ENCODE data around the gene DPYSL5. TPM values are rescaled to one million over a fixed set of nuclear protein-coding genes. Genes with fewer than 3 reads are reported as not detected.
"Not testable (repeated sequence)": the region's sequence is repeated elsewhere in the genome, so short reads cannot be mapped to it uniquely, and the experiment has no call there.

Gene DPYSL5
- total RNA-seq, 2 experiments from 2014 or later, result 0.07 to 0.09 TPM

- no peaks in the 10 kb centered on the region for H3K9me3 Mint-ChIP-seq (ENCODE audit: low read depth)
- CTCF ChIA-PET, result interaction anchor here (0.7 to 2.6 kb wide), 5 partner anchors 21 to 95 kb away, joined by 3 to 13 read pairs (median 5); no protein-coding TSS in a partner anchor
- H3K27ac Mint-ChIP-seq, result no peak overlapping the region
- H3K4me1 Mint-ChIP-seq, result peaks cover 10% of the 10 kb centered on the region
- intact Hi-C loops (cut with DNase I, micrococcal nuclease), result no loop called here
- no peaks in the 10 kb centered on the region for H3K36me3 Mint-ChIP-seq (ENCODE audit: low read depth)
- DNase-seq, result no peak
- H3K27me3 Mint-ChIP-seq, result peaks cover 13% of the 10 kb centered on the region
- no peak overlapping the region for H3K4me3 Mint-ChIP-seq
- no peak for ATAC-seq
- POLR2A ChIA-PET, result no interaction called here
Measured at GRCh38 chr2:26921323-26921722, 73.4 kb downstream of the DPYSL5 start.

GRCh38 chr2:26922405-26923188 lies 74.7 kb downstream of the DPYSL5 start:
- Mint-ChIP-seq H3K36me3 (ENCODE audit: low read depth) (no peaks in the 10 kb centered on the region), H3K4me1 (peaks cover 10% of the 10 kb centered on the region), H3K9me3 (ENCODE audit: low read depth) (no peaks in the 10 kb centered on the region), H3K27ac (no peak overlapping the region), H3K27me3 (peaks cover 13% of the 10 kb centered on the region), H3K4me3 (no peak overlapping the region)
- DNase-seq (peak; percentile 71), ATAC-seq (peak; percentile 93)
- POLR2A ChIA-PET, result no interaction called here
- CTCF ChIA-PET, result interaction anchor here (0.5 to 2.9 kb wide), 26 partner anchors 12 to 936 kb away, joined by 3 to 54 read pairs (median 3); partner anchors contain the start of gene DPYSL5
- intact Hi-C loops (cut with DNase I, micrococcal nuclease), result loop anchor here (1.0 kb wide), 1 partner anchor 76 kb away; no protein-coding TSS in a partner anchor

- POLR2A ChIA-PET; H3K27ac Mint-ChIP-seq; intact Hi-C loops (cut with DNase I, micrococcal nuclease); H3K36me3 Mint-ChIP-seq (ENCODE audit: low read depth); DNase-seq; H3K4me3 Mint-ChIP-seq; ATAC-seq; H3K9me3 Mint-ChIP-seq (ENCODE audit: low read depth); H3K4me1 Mint-ChIP-seq: not testable (repeated sequence)
- peaks cover 13% of the 10 kb centered on the region for H3K27me3 Mint-ChIP-seq
- CTCF ChIA-PET, result interaction anchor here (0.6 to 2.9 kb wide), 21 partner anchors 12 to 936 kb away, joined by 3 to 54 read pairs (median 3); partner anchors contain the start of gene DPYSL5
Measured at GRCh38 chr2:26923189-26923466, 75.2 kb downstream of the DPYSL5 start.

- Mint-ChIP-seq H3K27ac (no peak overlapping the region), H3K36me3 (ENCODE audit: low read depth) (no peaks in the 10 kb centered on the region), H3K9me3 (ENCODE audit: low read depth) (no peaks in the 10 kb centered on the region), H3K4me1 (peaks cover 10% of the 10 kb centered on the region), H3K27me3 (peaks cover 13% of the 10 kb centered on the region), H3K4me3 (no peak overlapping the region)
- intact Hi-C loops (cut with DNase I, micrococcal nuclease), result no loop called here
- ChIA-PET CTCF (interaction anchor here (2.9 kb wide), 1 partner anchor 78 kb away, joined by 54 read pairs; the partner anchor contains the start of gene DPYSL5), POLR2A (no interaction called here)
- DNase-seq (no peak), ATAC-seq (no peak)
Measured at GRCh38 chr2:26924731-26925099, 76.8 kb downstream of the DPYSL5 start.

GRCh38 chr2:26925100-26925791 lies 77.3 kb downstream of the DPYSL5 start:
- intact Hi-C loops (cut with DNase I, micrococcal nuclease), result no loop called here
- peaks cover 13% of the 10 kb centered on the region for H3K27me3 Mint-ChIP-seq
- no peak for ATAC-seq
- peaks cover 10% of the 10 kb centered on the region for H3K4me1 Mint-ChIP-seq
- H3K27ac Mint-ChIP-seq, result no peak overlapping the region
- H3K9me3 Mint-ChIP-seq (ENCODE audit: low read depth), result no peaks in the 10 kb centered on the region
- H3K36me3 Mint-ChIP-seq (ENCODE audit: low read depth), result no peaks in the 10 kb centered on the region
- CTCF ChIA-PET, result interaction anchor here (2.4 kb wide), 1 partner anchor 79 kb away, joined by 12 read pairs; no protein-coding TSS in a partner anchor
- POLR2A ChIA-PET, result no interaction called here
- H3K4me3 Mint-ChIP-seq, result no peak overlapping the region
- DNase-seq, result no peak

GRCh38 chr2:26927221-26927620 lies 79.3 kb downstream of the DPYSL5 start:
- DNase-seq (no peak), ATAC-seq (no peak)
- no peak overlapping the region for H3K4me3 Mint-ChIP-seq
- H3K27me3 Mint-ChIP-seq, result peaks cover 14% of the 10 kb centered on the region
- no peaks in the 10 kb centered on the region for H3K9me3 Mint-ChIP-seq (ENCODE audit: low read depth)
- CTCF ChIA-PET, result interaction anchor here (1.1 to 2.4 kb wide), 3 partner anchors 16 to 81 kb away, joined by 3 to 12 read pairs (median 4); no protein-coding TSS in a partner anchor
- no peaks in the 10 kb centered on the region for H3K36me3 Mint-ChIP-seq (ENCODE audit: low read depth)
- POLR2A ChIA-PET, result no interaction called here
- intact Hi-C loops (cut with DNase I, micrococcal nuclease), result no loop called here
- no peak overlapping the region for H3K27ac Mint-ChIP-seq
- peaks cover 10% of the 10 kb centered on the region for H3K4me1 Mint-ChIP-seq

GRCh38 chr2:26932974-26933373 lies 85.0 kb downstream of the DPYSL5 start:
- ATAC-seq, result no peak
- H3K4me1 Mint-ChIP-seq, result no peaks in the 10 kb centered on the region
- H3K36me3 Mint-ChIP-seq (ENCODE audit: low read depth), result no peaks in the 10 kb centered on the region
- no peak for DNase-seq
- no peak overlapping the region for H3K27ac Mint-ChIP-seq
- no peak overlapping the region for H3K4me3 Mint-ChIP-seq
- ChIA-PET POLR2A (no interaction called here), CTCF (interaction anchor here (1.5 to 1.7 kb wide), 2 partner anchors 10 to 87 kb away, joined by 5 to 13 read pairs; no protein-coding TSS in a partner anchor)
- intact Hi-C loops (cut with DNase I, micrococcal nuclease), result no loop called here
- H3K9me3 Mint-ChIP-seq (ENCODE audit: low read depth), result no peaks in the 10 kb centered on the region
- peaks cover 5% of the 10 kb centered on the region for H3K27me3 Mint-ChIP-seq

GRCh38 chr2:26933431-26934334 lies 85.8 kb downstream of the DPYSL5 start:
- Mint-ChIP-seq H3K27ac (no peak overlapping the region), H3K4me3 (no peak overlapping the region), H3K4me1 (no peaks in the 10 kb centered on the region), H3K9me3 (ENCODE audit: low read depth) (no peaks in the 10 kb centered on the region), H3K36me3 (ENCODE audit: low read depth) (no peaks in the 10 kb centered on the region), H3K27me3 (peaks cover 5% of the 10 kb centered on the region)
- DNase-seq, result no peak
- intact Hi-C loops (cut with DNase I, micrococcal nuclease), result no loop called here
- ChIA-PET CTCF (interaction anchor here (1.2 kb wide), 1 partner anchor 32 kb away, joined by 4 read pairs; no protein-coding TSS in a partner anchor), POLR2A (no interaction called here)
- ATAC-seq, result no peak

- no peak overlapping the region for H3K27ac Mint-ChIP-seq
- H3K27me3 Mint-ChIP-seq, result peaks cover 5% of the 10 kb centered on the region
- ChIA-PET CTCF (interaction anchor here (1.2 kb wide), 1 partner anchor 32 kb away, joined by 4 read pairs; no protein-coding TSS in a partner anchor), POLR2A (no interaction called here)
- H3K36me3 Mint-ChIP-seq (ENCODE audit: low read depth), result no peaks in the 10 kb centered on the region
- no peak overlapping the region for H3K4me3 Mint-ChIP-seq
- DNase-seq (no peak), ATAC-seq (no peak)
- intact Hi-C loops (cut with DNase I, micrococcal nuclease), result no loop called here
- no peaks in the 10 kb centered on the region for H3K4me1 Mint-ChIP-seq
- no peaks in the 10 kb centered on the region for H3K9me3 Mint-ChIP-seq (ENCODE audit: low read depth)
Measured at GRCh38 chr2:26934335-26934724, 86.4 kb downstream of the DPYSL5 start.

GRCh38 chr2:26934985-26935384 lies 87.1 kb downstream of the DPYSL5 start:
- no peak overlapping the region for H3K27ac Mint-ChIP-seq
- no peak overlapping the region for H3K4me3 Mint-ChIP-seq
- no peaks in the 10 kb centered on the region for H3K36me3 Mint-ChIP-seq (ENCODE audit: low read depth)
- POLR2A ChIA-PET, result no interaction called here
- intact Hi-C loops (cut with DNase I, micrococcal nuclease), result no loop called here
- peaks cover 5% of the 10 kb centered on the region for H3K27me3 Mint-ChIP-seq
- no peaks in the 10 kb centered on the region for H3K9me3 Mint-ChIP-seq (ENCODE audit: low read depth)
- no peaks in the 10 kb centered on the region for H3K4me1 Mint-ChIP-seq
- DNase-seq (no peak), ATAC-seq (no peak)
- CTCF ChIA-PET, result no interaction called here

- POLR2A ChIA-PET, result no interaction called here
- no peak overlapping the region for H3K4me3 Mint-ChIP-seq
- CTCF ChIA-PET, result interaction anchor here (0.6 to 1.2 kb wide), 5 partner anchors 9 to 373 kb away, joined by 3 to 4 read pairs (median 3); no protein-coding TSS in a partner anchor
- no peaks in the 10 kb centered on the region for H3K36me3 Mint-ChIP-seq (ENCODE audit: low read depth)
- ATAC-seq (no peak), DNase-seq (no peak)
- H3K4me1 Mint-ChIP-seq, result no peaks in the 10 kb centered on the region
- no peaks in the 10 kb centered on the region for H3K9me3 Mint-ChIP-seq (ENCODE audit: low read depth)
- H3K27ac Mint-ChIP-seq, result no peak overlapping the region
- intact Hi-C loops (cut with DNase I, micrococcal nuclease), result no loop called here
- peaks cover 5% of the 10 kb centered on the region for H3K27me3 Mint-ChIP-seq
Measured at GRCh38 chr2:26936855-26937254, 88.9 kb downstream of the DPYSL5 start.
